GM19395 (cell line): ENCODE measurements around the gene SBF1.
"Not testable (repeated sequence)": the region's sequence is repeated elsewhere in the genome, so short reads cannot be mapped to it uniquely, and the experiment has no call there.

ENCODE experiments used
- ATAC-seq: cut with Tn5 transposase; IDR thresholded peaks from one replicate; pipeline ENCODE4 v1.9.1; 2021; ENCODE audit warnings: mild to moderate bottlenecking, moderate library complexity; ENCODE audit not compliant: unreplicated experiment

Gene SBF1, protein sequence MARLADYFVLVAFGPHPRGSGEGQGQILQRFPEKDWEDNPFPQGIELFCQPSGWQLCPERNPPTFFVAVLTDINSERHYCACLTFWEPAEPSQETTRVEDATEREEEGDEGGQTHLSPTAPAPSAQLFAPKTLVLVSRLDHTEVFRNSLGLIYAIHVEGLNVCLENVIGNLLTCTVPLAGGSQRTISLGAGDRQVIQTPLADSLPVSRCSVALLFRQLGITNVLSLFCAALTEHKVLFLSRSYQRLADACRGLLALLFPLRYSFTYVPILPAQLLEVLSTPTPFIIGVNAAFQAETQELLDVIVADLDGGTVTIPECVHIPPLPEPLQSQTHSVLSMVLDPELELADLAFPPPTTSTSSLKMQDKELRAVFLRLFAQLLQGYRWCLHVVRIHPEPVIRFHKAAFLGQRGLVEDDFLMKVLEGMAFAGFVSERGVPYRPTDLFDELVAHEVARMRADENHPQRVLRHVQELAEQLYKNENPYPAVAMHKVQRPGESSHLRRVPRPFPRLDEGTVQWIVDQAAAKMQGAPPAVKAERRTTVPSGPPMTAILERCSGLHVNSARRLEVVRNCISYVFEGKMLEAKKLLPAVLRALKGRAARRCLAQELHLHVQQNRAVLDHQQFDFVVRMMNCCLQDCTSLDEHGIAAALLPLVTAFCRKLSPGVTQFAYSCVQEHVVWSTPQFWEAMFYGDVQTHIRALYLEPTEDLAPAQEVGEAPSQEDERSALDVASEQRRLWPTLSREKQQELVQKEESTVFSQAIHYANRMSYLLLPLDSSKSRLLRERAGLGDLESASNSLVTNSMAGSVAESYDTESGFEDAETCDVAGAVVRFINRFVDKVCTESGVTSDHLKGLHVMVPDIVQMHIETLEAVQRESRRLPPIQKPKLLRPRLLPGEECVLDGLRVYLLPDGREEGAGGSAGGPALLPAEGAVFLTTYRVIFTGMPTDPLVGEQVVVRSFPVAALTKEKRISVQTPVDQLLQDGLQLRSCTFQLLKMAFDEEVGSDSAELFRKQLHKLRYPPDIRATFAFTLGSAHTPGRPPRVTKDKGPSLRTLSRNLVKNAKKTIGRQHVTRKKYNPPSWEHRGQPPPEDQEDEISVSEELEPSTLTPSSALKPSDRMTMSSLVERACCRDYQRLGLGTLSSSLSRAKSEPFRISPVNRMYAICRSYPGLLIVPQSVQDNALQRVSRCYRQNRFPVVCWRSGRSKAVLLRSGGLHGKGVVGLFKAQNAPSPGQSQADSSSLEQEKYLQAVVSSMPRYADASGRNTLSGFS (N-terminal part only)

DNA sequence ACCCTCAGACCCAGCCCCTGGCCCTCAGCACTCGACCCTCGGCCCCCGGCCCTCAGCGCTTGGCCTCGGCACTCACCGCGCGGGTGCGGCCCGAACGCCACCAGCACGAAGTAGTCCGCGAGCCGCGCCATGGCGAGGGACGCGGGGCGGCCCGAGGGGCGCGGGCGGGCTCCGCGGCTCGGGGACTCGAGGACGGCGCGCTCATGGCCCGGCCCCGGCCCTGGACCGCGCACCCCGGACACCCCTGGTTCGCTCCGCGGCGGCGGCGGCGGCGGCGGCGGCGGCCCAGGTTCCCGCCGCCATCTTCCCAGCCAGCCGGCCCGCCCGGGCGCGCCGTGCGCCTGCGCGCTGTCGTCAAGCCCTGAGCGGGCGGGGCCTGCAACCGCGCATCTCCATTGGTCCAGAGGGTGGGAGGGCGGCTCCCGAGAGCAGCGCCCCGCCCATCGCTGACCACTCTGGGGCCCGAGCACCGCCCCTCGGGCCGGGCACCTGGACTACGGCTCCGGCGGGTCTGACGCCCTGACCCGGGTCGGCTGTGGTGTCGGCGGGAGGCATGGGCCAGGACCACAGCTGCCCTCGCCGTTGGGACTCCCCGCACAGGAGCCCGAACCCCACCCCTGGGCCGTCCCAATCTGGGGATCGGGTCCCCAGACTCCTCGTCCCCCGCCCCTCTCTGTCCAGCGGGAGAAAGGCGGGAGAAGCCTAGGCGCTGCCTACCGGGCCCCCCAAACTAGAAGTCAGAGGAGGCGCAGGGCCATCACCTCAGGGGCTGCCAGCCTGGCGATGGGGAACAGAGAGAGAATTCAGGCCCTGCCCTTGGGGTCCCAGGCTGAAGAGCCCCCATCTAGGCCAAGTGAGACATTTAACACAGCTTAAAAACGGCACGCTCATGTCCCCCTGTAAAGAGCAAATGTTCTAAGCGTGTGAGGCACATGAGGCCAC is at the start of gene SBF1:
Gene SBF1, minus strand, starts transcription at position 326 of the 942 bp plus-strand sequence. Its CDS starts 195 bp downstream, at position 131.
- peak; percentile 45 for ATAC-seq

DNA sequence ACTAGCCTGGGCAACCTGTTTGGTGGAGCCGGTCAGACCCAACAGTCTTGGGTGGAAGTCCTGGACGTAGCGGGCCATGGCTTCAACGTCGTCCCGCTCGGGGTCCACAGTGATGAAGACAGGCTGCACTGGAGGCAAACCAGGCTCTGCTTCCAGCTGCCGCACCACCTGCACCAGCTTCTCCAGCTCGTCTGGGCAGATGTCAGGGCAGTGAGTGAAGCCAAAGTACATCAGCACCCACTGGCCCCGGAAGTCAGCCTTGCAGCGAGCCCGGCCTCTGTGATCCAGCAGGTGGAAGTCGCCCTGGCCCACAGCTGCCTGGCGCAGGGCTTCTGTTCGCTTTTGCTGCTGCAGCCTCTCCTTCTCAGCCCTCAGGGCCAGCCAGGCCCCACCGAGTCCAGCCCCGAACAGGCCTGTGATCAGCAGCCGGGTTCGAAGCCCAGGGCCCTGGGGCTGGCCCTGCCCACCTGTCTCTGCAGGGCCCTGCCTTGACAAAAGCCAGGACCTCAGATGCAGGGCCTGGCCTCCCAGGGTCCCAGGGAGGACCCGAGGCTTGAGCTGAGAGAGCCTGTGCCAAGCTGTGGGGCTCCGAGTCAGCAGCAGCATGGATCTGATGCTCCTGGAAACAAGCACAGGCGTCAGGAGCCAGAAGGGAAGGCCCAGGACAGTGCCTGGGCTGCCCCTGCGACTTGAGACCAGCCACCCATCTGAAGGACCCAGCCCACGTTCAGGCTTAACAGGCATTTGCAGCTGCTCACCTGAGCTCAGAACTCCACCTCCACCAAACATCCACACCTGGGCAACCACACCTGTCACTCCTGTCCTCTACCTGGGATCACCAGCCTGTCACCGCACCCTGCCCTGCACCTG is 49.2 kb upstream of the SBF1 start:
- ATAC-seq, result no peak

DNA sequence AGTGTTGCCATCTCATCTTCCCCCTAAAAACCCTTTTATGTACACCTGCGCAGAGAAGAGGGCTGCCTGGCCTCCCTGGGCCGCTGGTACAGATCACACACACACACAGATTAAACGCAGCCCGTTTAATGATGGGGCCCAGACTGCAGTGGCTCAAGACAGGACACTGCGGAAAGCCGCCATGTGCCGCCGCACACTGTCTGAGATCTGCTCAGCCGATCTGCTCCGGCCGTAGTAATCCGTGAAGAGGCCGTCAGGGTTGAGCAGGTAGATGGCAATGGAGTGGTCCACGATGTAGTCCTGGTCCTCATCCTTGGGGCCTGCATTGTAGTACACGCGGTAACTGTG is 48.6 kb upstream of the SBF1 start:
- no peak for ATAC-seq

DNA sequence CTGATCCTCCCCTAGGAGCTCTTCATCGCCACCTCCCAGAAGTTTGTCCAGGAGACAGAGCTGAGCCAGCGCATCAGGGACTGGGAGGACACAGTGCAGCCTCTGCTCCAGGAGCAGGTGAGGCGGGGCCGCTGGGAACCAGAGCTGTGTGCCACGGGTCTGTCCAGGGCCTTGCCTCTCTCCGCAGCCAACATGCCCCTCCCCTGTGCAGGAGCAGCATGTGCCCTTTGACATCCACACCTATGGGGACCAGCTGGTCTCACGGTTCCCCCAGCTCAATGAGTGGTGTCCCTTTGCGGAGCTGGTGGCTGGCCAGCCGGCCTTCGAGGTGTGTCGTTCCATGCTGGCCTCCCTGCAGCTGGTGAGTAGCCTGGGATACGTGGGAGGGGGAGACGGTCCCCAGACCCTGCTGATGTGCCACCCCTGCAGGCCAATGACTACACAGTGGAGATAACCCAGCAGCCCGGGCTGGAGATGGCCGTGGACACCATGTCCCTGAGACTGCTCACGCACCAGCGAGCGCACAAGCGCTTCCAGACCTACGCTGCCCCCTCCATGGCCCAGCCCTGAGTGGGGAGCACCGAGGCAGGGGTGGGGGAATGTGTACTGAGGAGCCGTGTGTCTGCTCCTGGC is 48.1 kb upstream of the SBF1 start:
- no peak for ATAC-seq

DNA sequence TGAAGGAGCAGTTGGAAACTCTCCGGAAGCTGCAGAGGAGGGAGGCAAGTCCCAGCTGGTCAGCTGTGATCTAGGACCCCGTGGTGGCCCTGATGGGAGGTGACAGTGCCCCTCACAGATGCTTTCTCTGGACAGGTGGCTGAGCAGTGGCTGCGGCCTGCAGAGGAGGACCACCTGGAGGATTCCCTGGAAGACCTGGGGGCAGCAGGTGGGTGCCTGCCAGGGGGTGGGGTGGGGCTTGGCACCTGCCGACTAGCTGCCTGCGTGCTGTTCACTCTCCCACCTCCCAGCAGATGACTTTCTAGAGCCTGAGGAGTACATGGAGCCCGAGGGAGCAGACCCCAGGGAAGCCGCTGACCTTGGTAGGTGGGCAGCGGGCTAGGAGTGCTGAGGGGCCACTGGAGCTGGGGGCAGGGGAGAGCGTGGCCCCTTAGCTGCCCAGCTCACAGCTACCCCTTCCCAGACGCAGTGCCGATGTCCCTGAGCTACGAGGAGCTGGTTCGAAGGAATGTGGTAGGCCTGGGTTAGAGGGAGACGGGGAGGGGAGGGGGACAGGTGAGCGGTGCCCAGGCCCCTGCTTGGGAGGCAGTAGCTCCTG is 47.5 kb upstream of the SBF1 start:
- no peak for ATAC-seq

DNA sequence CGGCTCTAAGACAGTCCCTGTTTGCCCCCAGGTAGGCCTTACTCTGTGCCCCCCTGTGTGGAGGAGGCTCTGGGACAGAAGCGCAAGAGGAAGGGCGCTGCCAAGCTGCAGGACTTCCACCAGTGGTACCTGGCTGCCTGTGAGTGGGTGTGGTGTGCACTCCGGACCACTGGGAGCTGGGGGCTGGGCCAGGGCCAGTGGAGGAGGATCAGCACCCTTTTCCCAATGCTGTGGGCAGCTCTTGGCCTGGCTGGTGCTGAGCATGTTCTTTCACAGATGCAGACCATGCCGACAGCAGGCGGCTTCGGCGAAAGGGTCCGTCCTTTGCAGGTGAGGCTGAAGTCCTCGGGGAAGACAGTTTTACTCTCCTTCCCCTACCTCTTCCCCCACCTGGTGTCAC is 46.9 kb upstream of the SBF1 start:
- ATAC-seq, result no peak

DNA sequence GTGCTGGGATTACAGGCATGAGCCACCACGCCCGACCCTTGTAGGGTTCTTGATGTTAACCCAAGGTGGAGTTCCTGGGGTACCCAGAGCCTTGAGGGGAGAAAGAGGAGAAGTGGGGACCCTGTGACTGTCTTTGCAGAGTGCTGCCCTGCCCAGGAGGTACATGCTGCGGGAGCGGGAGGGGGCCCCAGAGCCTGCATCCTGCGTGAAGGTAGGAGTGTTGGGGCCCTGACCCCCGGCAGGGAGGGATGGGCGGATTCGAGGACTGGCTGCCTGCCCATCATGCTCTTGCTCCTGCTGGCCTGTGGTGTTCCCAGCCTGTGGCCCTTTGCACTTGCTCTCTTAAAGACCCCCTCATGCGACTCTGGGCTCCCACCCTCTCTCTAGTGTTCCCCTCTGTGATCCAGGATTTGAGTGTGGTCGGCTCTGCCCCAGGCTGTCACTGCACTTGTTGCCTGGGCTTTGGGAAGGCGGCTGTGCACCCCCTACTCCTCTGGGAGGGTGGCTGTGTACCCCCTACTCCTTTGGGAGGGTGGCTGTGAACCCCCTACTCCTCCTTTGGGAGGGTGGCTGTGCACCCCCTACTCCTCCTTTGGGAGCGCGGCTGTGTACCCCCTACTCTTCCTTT is 46.1 kb upstream of the SBF1 start:
- ATAC-seq, result no peak

DNA sequence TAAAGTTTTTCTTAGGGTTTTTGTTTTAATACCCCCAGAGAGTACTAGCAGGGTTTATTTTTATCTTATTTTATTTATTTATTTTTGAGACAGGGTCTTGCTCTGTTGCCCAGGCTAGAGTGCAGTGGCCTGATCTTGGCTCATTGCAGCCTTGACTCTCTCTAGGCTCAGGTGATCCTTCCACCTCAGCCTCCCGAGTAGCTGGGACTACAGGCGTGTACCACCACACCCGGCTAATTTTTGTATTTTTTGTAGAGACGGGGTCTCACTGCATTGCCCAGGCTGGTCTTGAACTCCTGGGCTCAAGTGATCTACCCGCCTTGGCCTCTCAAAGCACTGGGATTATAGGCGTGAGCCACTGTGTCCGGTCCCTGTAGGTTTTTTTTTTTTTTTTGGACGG is 45.3 kb upstream of the SBF1 start:
- not testable (repeated sequence) for ATAC-seq

DNA sequence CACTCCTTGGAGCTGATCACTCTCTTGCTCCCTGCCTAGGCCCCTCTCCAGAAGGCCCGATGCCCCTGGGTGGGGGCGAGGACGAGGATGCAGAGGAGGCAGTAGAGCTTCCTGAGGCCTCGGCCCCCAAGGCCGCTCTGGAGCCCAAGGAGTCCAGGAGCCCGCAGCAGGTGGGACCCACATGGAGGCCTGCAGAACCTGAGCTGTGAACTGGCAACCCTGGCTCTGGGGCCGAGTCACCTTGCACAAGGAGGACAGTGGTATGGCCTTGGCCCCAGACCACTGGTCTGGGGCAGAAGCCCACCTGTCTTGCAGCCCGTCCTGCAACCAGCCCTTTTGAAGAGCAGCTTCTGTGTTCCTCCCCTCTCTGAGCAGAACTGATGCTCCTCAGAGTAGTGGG is 44.3 kb upstream of the SBF1 start:
- no peak for ATAC-seq

DNA sequence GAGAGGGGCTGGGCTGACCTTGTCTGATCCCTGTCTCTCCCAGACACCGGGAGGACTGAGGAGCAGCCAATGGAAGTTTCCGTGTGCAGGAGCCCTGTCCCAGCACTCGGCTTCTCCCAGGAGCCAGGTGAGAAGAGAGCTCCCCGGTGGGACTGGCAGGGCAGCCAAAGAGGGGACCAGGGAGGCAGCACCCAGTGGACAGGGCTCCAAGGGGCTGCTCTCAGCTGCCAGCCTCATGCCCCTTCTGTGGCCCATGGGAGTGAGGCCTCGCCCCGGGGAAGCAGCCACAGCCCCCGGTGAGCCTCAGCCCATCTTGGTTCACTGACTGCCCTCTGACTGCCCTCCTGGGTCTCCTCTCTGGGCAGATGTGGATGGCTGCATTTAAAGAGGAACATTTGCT is 43.8 kb upstream of the SBF1 start:
- no peak for ATAC-seq

DNA sequence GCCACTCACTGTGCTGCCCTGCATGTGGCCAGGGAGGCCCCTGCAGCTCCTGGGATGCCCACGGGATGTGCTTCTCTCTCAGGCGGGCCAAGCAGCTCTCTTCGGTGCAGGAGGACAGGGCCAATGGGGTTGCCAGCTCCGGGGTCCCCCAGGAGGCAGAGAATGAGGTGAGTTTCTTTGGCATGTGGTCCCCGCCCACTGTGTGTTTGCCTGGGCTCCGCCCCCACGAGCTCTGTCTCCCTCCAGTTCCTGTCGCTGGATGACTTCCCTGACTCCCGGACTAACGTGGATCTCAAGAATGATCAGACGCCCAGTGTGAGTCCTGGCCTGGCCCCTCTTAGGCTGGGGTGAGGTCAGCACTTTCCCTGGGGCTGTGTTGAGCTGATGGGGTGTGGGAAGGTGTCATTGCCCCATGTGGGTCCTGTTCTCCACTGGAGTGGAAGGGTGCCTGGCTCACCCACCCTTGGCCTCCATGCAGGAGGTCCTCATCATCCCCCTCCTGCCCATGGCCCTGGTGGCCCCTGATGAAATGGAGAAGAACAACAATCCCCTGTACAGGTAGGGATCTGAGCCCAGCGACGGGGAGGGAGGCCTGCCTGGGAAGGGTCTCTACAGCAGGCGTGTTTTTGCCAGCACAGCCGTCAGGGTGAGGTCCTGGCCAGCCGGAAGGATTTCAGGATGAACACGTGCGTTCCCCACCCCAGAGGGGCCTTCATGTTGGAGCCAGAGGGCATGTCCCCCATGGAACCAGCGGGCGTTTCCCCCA is 42.8 kb upstream of the SBF1 start:
- ATAC-seq, result no peak

DNA sequence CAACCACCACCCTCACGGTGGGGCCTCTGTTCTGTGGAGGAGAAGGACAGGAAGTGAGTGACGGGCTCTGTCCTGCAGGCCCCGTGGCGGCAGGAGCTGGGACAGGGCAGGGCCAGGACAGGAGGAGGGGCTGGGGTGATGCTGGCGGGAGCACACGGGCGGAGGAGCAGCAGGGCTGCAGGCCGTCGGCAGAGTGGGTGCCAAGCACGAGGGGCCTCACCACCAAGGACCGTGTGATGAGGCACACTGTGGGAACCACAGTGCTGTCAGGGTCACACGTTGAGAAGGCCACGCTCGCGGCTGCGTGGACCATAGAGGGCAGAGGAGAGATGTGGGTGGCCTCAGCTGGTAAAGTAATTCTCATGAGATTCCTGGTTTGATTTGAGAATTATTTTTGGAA is 42.1 kb upstream of the SBF1 start:
- ATAC-seq, result no peak

DNA sequence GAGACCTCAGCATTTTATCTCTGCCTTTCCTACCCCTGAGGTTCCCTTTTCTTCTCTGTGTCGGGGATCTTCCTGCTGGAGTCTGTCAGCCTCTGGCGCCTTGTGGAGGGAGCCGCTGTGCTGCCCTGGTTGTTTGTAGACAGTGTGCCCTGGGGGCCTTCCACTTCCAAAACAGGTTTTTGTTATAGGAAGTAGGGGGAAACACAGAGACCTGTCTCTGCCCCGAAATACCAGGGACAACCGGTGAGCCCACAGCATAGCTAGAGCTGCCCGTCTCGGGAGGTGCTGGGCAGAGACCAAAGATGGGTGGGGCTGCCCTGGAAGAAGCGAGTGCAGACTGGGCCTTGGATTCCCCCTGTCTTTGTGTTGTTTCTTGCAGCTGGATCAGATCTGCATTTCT is 41.2 kb upstream of the SBF1 start:
- no peak for ATAC-seq

DNA sequence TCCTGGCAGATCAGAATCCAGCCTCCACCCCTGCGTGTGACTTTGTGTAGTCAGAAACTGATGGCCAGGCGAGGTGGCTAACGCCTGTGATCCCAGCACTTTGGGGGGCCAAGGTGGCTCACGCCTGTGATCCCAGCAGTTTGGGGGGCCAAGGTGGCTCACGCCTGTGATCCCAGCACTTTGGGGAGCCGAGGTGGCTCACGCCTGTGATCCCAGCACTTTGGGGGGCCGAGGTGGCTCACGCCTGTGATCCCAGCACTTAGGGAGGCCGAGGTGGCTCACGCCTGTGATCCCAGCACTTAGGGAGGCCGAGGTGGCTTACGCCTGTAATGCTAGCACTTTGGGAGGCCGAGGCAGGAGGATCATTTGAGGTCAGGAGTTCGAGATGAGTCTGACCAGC is 38.3 kb upstream of the SBF1 start:
- no peak for ATAC-seq

DNA sequence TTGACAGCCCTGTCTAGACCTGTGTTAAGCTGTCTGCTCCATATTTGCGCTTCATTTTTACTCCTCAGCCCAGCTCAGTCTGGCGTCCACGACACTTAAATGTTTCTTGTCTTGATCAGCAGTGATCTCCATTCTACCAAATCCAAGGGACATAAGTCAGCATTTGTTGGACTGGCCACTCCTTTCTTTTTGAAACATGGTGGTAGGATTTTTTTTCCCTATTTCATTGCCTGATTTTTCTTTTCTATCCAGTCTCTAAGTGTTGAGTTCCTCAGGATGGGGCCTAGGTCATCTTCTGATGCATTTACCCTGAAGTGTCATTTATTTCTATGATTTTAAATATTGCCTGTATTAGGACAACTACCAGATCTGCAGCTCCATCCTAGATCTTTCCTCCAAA is 34.1 kb upstream of the SBF1 start:
- ATAC-seq, result no peak

DNA sequence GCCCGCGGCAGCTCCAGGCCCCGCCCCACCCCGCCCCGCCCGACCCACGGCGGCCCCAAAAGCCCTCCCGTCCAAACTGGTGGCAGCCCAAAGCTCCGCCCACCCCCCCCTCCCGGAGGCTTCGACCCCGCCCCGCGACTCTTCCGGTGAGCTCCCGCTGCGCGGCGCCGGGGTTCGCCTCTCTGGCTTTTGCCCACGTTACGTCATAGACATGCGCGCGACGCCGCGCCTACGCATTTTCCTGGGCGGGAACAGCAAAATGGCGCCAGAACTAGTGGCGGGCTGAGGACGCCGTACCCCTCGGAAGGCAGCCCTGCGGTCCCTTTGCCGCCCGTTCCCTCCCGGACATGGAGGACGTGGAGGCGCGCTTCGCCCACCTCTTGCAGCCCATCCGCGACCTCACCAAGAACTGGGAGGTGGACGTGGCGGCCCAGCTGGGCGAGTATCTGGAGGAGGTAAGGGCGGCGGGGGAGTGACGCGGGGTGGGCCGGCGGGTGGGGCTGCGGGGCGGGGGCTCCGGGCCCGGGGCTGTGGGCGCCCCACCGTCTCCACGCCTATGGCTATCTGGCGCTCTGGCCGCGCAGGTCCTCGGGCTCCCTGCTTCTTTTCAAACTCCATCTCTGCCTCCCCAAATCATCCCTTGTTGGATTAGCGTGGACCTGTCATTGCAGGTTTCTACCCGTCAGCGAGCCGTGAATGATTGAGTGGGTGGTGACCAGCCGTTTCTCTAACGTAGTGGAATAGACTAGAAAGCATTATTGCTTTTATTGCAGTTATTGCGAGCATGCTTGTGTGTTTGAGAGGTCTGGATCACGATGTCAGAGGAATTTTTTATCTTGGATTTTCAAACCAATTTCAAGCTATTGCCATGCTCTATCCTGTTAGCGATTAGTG is 33.4 kb upstream of the SBF1 start, which contains the start of gene NCAPH2:
Gene NCAPH2, plus strand, starts transcription at position 234 of the 894 bp plus-strand sequence. Its CDS starts 114 bp downstream, at position 348.
- peak; percentile 62 for ATAC-seq
